ENCODE data around the gene MBD3L2.
"Not testable (repeated sequence)": the region's sequence is repeated elsewhere in the genome, so short reads cannot be mapped to it uniquely, and the experiment has no call there.

Gene MBD3L2

GRCh38 chr19:7049021-7049420 lies at the start of gene MBD3L2:
Gene MBD3L2 (plus strand): TSS chr19:7049321. CDS start chr19:7049374, 53 bp downstream.
- DNase-seq = not testable (repeated sequence)

- DNase-seq = peak; percentile 65 to 69
Measured at GRCh38 chr19:6999933-7000332, 49.2 kb upstream of the MBD3L2 start.

- peak in 1 of 2 donors; percentile 32 for DNase-seq
Measured at GRCh38 chr19:7000333-7000732, 48.8 kb upstream of the MBD3L2 start.

GRCh38 chr19:7000816-7001215 lies 48.3 kb upstream of the MBD3L2 start:
- DNase-seq = peak; percentile 33 to 63

GRCh38 chr19:7004313-7004931 lies 44.7 kb upstream of the MBD3L2 start:
- DNase-seq = peak; percentile 47 to 72

- no peak for DNase-seq
Measured at GRCh38 chr19:7006135-7006704, 42.9 kb upstream of the MBD3L2 start.

- no peak for DNase-seq
Measured at GRCh38 chr19:7007859-7008258, 41.3 kb upstream of the MBD3L2 start.

- no peak for DNase-seq
Measured at GRCh38 chr19:7010722-7011593, 38.2 kb upstream of the MBD3L2 start.

GRCh38 chr19:7013678-7014077 lies 35.4 kb upstream of the MBD3L2 start:
- DNase-seq = peak; percentile 58 to 79

GRCh38 chr19:7018828-7019227 lies 30.3 kb upstream of the MBD3L2 start:
- no peak for DNase-seq

- DNase-seq = not testable (repeated sequence)
Measured at GRCh38 chr19:7021331-7021730, 27.8 kb upstream of the MBD3L2 start, which contains the start of gene MBD3L2B. Gene MBD3L2B (minus strand): TSS chr19:7021431. CDS start chr19:7021397, 34 bp downstream.

- not testable (repeated sequence) for DNase-seq
Measured at GRCh38 chr19:7028790-7029189, 20.3 kb upstream of the MBD3L2 start.

GRCh38 chr19:7030278-7030677 lies 18.8 kb upstream of the MBD3L2 start, which contains the start of gene MBD3L5:
Gene MBD3L5 (plus strand): TSS chr19:7030578. CDS start chr19:7030612, 34 bp downstream.
- not testable (repeated sequence) for DNase-seq

- not testable (repeated sequence) for DNase-seq
Measured at GRCh38 chr19:7040079-7040478, 9.0 kb upstream of the MBD3L2 start, which contains the start of gene MBD3L4. Gene MBD3L4 (minus strand): TSS chr19:7040179. CDS start chr19:7040144, 35 bp downstream.

GRCh38 chr19:7041563-7041962 lies 7.6 kb upstream of the MBD3L2 start:
- not testable (repeated sequence) for DNase-seq

GRCh38 chr19:7051421-7051820 lies 2.3 kb downstream of the MBD3L2 start:
- not testable (repeated sequence) for DNase-seq

GRCh38 chr19:7052896-7053295 lies 3.8 kb downstream of the MBD3L2 start:
- not testable (repeated sequence) for DNase-seq

- DNase-seq = not testable (repeated sequence)
Measured at GRCh38 chr19:7054635-7055368, 5.7 kb downstream of the MBD3L2 start.

GRCh38 chr19:7055679-7056078 lies 6.6 kb downstream of the MBD3L2 start:
- not testable (repeated sequence) for DNase-seq

GRCh38 chr19:7056371-7056770 lies 7.2 kb downstream of the MBD3L2 start:
- not testable (repeated sequence) for DNase-seq

- not testable (repeated sequence) for DNase-seq
Measured at GRCh38 chr19:7058576-7058975, 9.5 kb downstream of the MBD3L2 start, which contains the start of gene MBD3L3. Gene MBD3L3 (minus strand): TSS chr19:7058676. CDS start chr19:7058605, 71 bp downstream.

- not testable (repeated sequence) for DNase-seq
Measured at GRCh38 chr19:7059977-7060376, 10.9 kb downstream of the MBD3L2 start.
